ENCODE measurements around the gene CAPN15. TPM values are rescaled to one million over a fixed set of nuclear protein-coding genes. Genes with fewer than 3 reads are reported as not detected.

Gene CAPN15
- polyA plus RNA-seq, 1 experiment, result 7.5 TPM

DNA sequence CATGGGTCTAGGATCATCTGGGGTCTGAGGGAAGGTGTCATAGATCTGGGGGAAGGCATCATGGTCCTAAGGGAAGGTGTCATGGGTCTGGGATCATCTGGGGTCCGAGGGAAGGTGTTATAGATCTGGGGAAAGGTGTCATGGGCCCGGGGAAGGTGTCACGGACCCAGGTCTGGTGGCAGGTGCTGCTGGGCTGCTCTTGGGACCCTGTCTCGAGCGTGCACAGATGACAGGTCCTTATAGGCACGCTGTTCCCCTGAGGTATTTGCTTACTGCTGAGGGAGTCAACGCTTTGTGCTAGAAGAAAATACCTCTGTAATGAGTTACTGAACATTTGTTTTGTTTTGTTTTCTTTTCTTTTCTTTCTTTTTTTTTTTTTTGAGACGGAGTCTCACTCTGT is 63.7 kb downstream of the CAPN15 start:
- H3K27me3 ChIP-seq (ENCODE audit: control insufficient read depth, insufficient read depth, low read length), result no peaks in the 10 kb centered on the region
- no peaks in the 10 kb centered on the region; the same call in 1 of the 2 replicates for H3K9me3 ChIP-seq (ENCODE audit: control insufficient read depth, insufficient read depth, low read length)
- peak overlapping the region; percentile 88 for H3K4me3 ChIP-seq (ENCODE audit: low read depth, low read length)
- ChIA-PET POLR2A (interaction anchor here (0.7 kb wide), 1 partner anchor 11 kb away, joined by 4 read pairs; no protein-coding TSS in a partner anchor), CTCF (no interaction called here)
- no peak for TF ChIP-seq CTCF (IDR thresholded peaks at IDR 0.05; ENCODE audit: low read depth, low read length)
- H3K27ac ChIP-seq (ENCODE audit: low read depth, low read length), result no peak overlapping the region
- DNase-seq (ENCODE audit: low read depth, low spot score), result no peak

DNA sequence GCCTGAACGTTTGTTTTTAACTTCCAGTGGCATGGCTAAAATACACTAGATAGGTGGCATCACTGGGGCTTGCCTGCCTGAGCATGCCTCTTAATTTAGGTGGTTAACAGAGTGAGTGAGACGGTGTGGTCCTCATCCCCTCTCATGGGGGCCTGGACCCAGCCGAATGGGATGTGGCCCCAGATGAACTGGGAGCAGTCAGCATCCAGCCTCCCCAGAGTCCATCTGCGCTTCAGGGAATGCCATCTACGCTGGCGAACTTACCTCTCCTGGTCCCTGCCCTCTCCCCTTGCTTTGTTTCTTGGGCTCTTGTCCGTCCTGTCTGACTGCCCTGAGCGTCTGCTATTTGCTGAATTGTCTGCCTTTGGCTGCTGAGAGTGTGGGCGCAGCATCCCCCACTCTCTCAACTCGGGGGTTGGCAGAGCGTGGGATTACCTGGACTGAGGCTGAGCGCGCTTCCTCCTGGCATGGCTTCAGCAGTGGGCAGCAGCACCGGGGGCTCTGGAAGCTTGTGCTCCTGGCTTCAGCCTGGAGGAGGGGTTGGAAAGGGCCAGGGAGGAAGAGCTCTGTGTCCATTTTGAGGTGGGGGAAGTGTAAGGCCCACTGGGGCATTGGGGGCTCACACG is 64.5 kb downstream of the CAPN15 start:
- Histone ChIP-seq H3K4me3 (ENCODE audit: low read depth, low read length) (no peak overlapping the region), H3K27me3 (ENCODE audit: control insufficient read depth, insufficient read depth, low read length) (no peaks in the 10 kb centered on the region), H3K27ac (ENCODE audit: low read depth, low read length) (no peak overlapping the region), H3K9me3 (ENCODE audit: control insufficient read depth, insufficient read depth, low read length) (no peaks in the 10 kb centered on the region; the same call in 1 of the 2 replicates)
- DNase-seq (ENCODE audit: low read depth, low spot score), result no peak
- POLR2A ChIA-PET, result interaction anchor here (0.7 kb wide), 1 partner anchor 10 kb away, joined by 4 read pairs; no protein-coding TSS in a partner anchor
- CTCF ChIA-PET, result no interaction called here
- TF ChIP-seq CTCF (IDR thresholded peaks at IDR 0.05; ENCODE audit: low read depth, low read length), result no peak

GRCh38 chr16:592518-593306 is 65.2 kb downstream of the CAPN15 start:
- H3K27ac ChIP-seq (ENCODE audit: low read depth, low read length), result no peak overlapping the region
- POLR2A ChIA-PET, result no interaction called here
- CTCF ChIA-PET, result no interaction called here
- H3K9me3 ChIP-seq (ENCODE audit: control insufficient read depth, insufficient read depth, low read length), result no peaks in the 10 kb centered on the region; the same call in 1 of the 2 replicates
- no peak for TF ChIP-seq CTCF (IDR thresholded peaks at IDR 0.05; ENCODE audit: low read depth, low read length)
- no peak for DNase-seq (ENCODE audit: low read depth, low spot score)
- H3K4me3 ChIP-seq (ENCODE audit: low read depth, low read length), result no peak overlapping the region
- no peaks in the 10 kb centered on the region for H3K27me3 ChIP-seq (ENCODE audit: control insufficient read depth, insufficient read depth, low read length)

- ChIA-PET CTCF (no interaction called here), POLR2A (no interaction called here)
- no peak overlapping the region for H3K4me3 ChIP-seq (ENCODE audit: low read depth, low read length)
- H3K27ac ChIP-seq (ENCODE audit: low read depth, low read length), result no peak overlapping the region
- H3K9me3 ChIP-seq (ENCODE audit: control insufficient read depth, insufficient read depth, low read length), result no peaks in the 10 kb centered on the region; the same call in 1 of the 2 replicates
- TF ChIP-seq CTCF (IDR thresholded peaks at IDR 0.05; ENCODE audit: low read depth, low read length), result no peak
- no peak for DNase-seq (ENCODE audit: low read depth, low spot score)
- H3K27me3 ChIP-seq (ENCODE audit: control insufficient read depth, insufficient read depth, low read length), result no peaks in the 10 kb centered on the region
Measured at GRCh38 chr16:593406-593805, 65.9 kb downstream of the CAPN15 start.

- no peaks in the 10 kb centered on the region for H3K27me3 ChIP-seq (ENCODE audit: control insufficient read depth, insufficient read depth, low read length)
- POLR2A ChIA-PET, result no interaction called here
- no peak for TF ChIP-seq CTCF (IDR thresholded peaks at IDR 0.05; ENCODE audit: low read depth, low read length)
- CTCF ChIA-PET, result no interaction called here
- DNase-seq (ENCODE audit: low read depth, low spot score), result no peak
- H3K27ac ChIP-seq (ENCODE audit: low read depth, low read length), result no peak overlapping the region
- no peak overlapping the region for H3K4me3 ChIP-seq (ENCODE audit: low read depth, low read length)
- H3K9me3 ChIP-seq (ENCODE audit: control insufficient read depth, insufficient read depth, low read length), result peaks cover 1% of the 10 kb centered on the region; the same call in 1 of the 2 replicates
Measured at GRCh38 chr16:593807-594206, 66.3 kb downstream of the CAPN15 start.
